Measurements from ENCODE around the gene RFNG.

RFNG gene

DNA sequence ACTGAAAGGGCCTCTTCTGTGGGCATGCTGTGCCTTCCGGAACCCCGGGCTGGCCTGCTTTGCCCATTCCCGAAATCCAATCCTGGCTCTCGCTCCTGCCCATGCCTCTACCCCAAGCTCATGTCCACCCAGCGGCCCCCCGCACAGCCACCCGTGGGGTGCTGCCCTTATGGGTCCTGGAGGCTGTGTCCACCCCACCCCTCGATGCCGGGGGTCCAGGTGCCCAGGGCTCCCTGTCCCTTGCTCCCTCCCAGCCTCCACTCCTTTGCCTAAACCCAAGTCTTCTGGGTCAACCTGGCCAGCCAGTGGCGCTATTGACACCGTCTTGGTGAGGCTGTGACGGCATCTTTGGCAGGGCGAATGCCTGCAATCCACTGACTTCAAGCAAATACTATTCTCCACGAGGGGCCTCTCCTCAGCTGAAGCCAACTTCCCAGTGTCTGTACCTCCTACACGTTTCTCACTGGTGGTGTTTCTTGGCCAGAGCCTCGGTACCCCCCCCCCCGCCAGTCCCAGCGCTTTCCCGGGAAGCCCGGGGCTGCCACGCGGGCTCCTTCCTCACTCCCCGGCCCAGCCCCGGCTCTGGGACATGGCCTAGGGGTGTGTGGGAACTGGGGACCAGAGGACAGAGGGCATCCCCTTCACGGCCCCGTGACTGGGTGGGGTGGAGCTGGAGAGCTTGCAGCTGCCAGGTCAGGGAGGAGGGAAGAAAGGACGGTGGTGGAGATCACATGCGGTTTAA is 26.2 kb upstream of the RFNG start:
- DNase-seq: no peak

DNA sequence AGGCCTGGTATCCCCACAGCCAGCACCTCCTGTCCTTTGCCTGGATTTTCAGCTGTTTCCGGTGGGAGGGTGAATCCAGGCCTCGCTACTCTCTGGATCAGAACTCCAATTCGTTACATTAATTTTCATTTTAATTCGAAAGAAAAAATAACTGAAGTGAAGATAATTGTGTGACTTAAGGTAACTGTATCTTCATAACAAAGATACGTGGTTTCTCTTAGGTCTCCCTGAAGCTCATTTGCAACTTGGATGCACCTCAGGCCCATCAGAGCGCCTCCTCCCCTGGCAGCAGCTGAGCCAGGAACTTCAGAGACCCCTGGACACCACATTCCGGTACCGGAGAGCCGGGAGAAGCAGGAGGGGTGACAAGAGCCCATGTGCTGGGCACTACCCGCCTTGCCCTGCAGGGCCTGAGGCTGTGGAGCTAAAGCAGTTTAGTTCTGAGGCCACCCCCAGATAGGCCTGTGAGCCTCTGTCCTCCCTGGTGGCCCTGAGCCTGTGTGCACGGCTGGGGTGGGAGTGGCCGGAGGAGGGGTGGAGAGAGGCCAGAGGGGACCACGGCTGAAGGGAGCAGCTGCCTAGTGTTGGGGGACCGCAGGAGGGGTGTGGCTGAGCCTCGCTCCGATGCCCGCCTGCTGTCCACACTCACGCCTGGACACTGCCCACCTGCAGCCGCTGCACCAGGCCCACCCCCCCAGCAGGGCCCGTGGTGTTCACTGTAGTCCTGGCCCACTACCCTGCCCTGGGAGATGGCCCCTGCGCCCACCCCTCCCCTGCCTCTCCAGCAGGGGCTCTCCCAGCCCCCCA is 25.4 kb upstream of the RFNG start:
- DNase-seq: no peak

DNA sequence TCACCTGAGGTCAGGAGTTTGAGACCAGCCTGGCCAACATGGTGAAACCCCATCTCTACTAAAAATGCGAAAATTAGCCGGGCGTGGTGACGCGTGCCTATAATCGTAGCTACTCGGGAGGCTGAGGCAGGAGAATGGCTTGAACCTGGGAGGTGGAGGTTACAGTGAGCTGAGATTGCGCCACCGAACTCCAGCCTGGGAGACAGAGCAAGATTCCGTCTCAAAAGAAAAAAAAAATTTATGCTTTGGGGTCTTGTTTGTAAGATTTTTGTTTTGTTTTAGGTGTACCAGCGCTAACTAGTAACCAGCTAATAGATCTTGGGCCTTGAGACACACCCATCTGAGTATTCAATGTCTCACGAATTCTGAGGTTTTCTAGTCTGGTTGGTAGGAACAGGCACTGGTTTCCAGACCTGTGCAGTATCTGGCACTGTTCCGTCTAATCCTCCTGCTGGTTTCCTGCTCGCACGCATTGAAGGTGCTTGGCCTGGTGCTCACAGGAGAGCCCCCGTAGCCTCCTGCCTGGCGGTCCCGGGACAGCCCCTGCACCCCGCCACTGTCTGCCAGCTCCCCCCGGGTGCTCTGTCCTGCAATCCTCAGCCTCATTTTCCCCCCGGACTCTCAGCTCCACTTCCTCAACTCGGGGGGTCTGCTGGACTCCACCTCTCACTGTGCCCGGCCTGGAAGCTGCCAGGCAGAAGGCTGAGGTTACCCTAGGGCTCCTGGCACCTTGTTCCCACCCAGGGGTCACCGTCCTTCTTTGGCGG is 24.6 kb upstream of the RFNG start:
- no peak for DNase-seq

GRCh38 chr17:82073446-82073845 is 21.8 kb upstream of the RFNG start:
- DNase-seq: no peak

GRCh38 chr17:82072827-82073226 is 21.2 kb upstream of the RFNG start:
- DNase-seq: no peak

- DNase-seq: no peak
Measured at GRCh38 chr17:82070611-82071010, 19.0 kb upstream of the RFNG start.

GRCh38 chr17:82065638-82066303 is 14.2 kb upstream of the RFNG start, which contains the start of gene DUS1L:
TSS of gene DUS1L (minus strand) at chr17:82065804. CDS start at chr17:82065059, 745 bp downstream.
- peak; percentile 77 for DNase-seq

- DNase-seq: peak; percentile 51
Measured at GRCh38 chr17:82065193-82065637, 13.6 kb upstream of the RFNG start.

GRCh38 chr17:82064433-82065192 is 13.0 kb upstream of the RFNG start:
- no peak for DNase-seq

- DNase-seq: peak; percentile 1
Measured at GRCh38 chr17:82063424-82064415, 12.1 kb upstream of the RFNG start.

- peak; percentile 2 for DNase-seq
Measured at GRCh38 chr17:82062984-82063368, 11.4 kb upstream of the RFNG start.

- peak; percentile 2 for DNase-seq
Measured at GRCh38 chr17:82062076-82062983, 10.7 kb upstream of the RFNG start.

- peak; percentile 0 for DNase-seq
Measured at GRCh38 chr17:82061047-82061925, 9.7 kb upstream of the RFNG start.

- DNase-seq: peak; percentile 1
Measured at GRCh38 chr17:82060614-82061013, 9.0 kb upstream of the RFNG start.

DNA sequence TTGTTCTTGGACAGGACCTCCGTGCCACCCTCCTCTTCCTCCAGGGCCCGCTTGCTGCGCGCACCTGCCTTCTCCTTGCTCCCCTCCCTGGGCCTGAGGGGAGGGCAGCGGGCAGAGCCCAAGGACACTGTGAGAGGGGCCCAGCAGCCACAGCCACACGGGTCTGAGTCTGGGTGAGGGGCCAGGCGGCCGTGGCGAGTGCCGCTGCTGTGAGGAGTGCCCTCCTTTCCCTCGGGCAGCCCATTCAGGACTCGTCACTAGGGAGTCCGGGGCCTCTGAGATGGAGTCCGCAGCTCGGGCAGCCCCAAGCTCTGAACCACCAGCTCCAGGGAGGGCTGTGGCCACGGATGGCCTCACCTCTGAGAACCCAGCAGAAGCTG is 8.4 kb upstream of the RFNG start:
- DNase-seq: peak; percentile 2

GRCh38 chr17:82059272-82060000 is 7.8 kb upstream of the RFNG start:
- DNase-seq: peak; percentile 2

DNA sequence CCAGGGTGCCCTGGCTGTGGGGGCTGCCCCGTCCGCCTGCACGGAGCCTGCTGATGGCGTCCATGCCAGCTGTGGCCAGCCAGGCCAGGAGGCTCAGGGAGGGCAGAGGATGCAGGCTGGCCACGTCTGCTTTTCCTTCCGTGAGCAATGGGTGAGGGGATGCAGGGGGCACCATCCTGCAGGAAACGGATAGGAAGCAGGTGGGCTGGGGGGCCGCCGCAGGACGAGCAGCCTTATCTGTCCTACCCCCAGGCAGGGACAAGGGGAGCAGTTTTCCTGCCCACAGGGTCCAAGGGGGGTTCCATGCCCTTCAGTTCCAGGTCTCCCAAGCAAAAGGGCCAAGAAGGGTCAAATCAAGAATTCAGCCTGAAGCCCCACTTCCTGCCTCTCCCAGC is 7.2 kb upstream of the RFNG start:
- DNase-seq: peak; percentile 2
